HCT116 (cell line): Measurements from ENCODE around the gene FADS1. TPM values are rescaled to one million over a fixed set of nuclear protein-coding genes. Genes with fewer than 3 reads are reported as not detected.

Experiments
- ATAC-seq: fragments of 200-7000 bp; cut with Tn5 transposase; 2 replicates; pipeline ENCODE4 v1.9.1; 2020; ENCODE audit warnings: mild to moderate bottlenecking, moderate library complexity
- BruUV-seq: library from RNA; stranded (reverse); fragments of 400-500 nt; replicated peaks from 2 replicates; lab custom pipeline; 2021; lab: Mats Ljungman, UMichigan
- CTCF ChIA-PET: fragments of 300-600 bp; sonication (Branson Sonifier 250); formaldehyde crosslinking; loops from one replicate; lab custom pipeline; 2021; ENCODE audit warnings: antibody characterized with exemption; lab: Charles Lee
- POLR2A ChIA-PET: fragments of 300-600, 350-600 bp; sonication (Branson Sonifier 250); formaldehyde crosslinking; loops from one replicate; lab custom pipeline; 2021; ENCODE audit warnings: antibody characterized with exemption; lab: Charles Lee
- RAD21 ChIA-PET, 2 experiments: fragments of 300-600 bp; sonication (Branson Sonifier 250); formaldehyde crosslinking; loops; one replicate each; lab custom pipeline; 2023; ENCODE audit warnings: low total read pairs in 2 of 2; ENCODE audit not compliant: uncharacterized antibody in 2 of 2, unreplicated experiment in 2 of 2, low non-redundant PET in 1 of 2; lab: Charles Lee
- DNase-seq: peaks from one replicate; pipeline ENCODE4 v3.0.0-alpha.2; 2010; ENCODE audit warnings: low read depth, low spot score
- H2AFZ ChIP-seq: fragments of 200-600 bp; shearing (Covaris generic), sonication (generic); 2 replicates; pipeline ENCODE4 v1.6.1; 2017; ENCODE audit warnings: low read depth, mixed run types, mixed read lengths, antibody characterized with exemption, low read length; ENCODE audit not compliant: poor library complexity, severe bottlenecking
- H3K27ac ChIP-seq: 2 replicates; pipeline ENCODE4 v1.5.1; 2012; ENCODE audit warnings: low read depth, low read length
- H3K27me3 ChIP-seq: fragments of 200-600 bp; sonication (generic); 2 replicates; pipeline ENCODE4 v1.6.1; 2016; ENCODE audit warnings: mixed run types, low read length, mixed read lengths; ENCODE audit not compliant: insufficient read depth
- H3K36me3 ChIP-seq, 2 experiments: fragments of 200-500 bp in 1 of 2; fragments of 200-600 bp in 1 of 2; sonication (Bioruptor generic) in 1 of 2; sonication (generic) in 1 of 2; 2 replicates each; pipeline versions ENCODE4 v1.5.1 to v1.6.1; 2014 to 2016; ENCODE audit warnings: low read length in 2 of 2, inconsistent platforms in 1 of 2, mixed read lengths in 1 of 2, mixed run types in 1 of 2; ENCODE audit not compliant: insufficient read depth in 2 of 2, control insufficient read depth in 1 of 2
- H3K4me1 ChIP-seq, 2 experiments: fragments of 200-600 bp in 1 of 2; sonication (generic) in 1 of 2; 2 replicates each; pipeline versions ENCODE4 v1.5.1 to v1.6.1; 2012 to 2017; ENCODE audit warnings: low read length in 2 of 2, inconsistent platforms in 1 of 2, mild to moderate bottlenecking in 1 of 2, mixed read lengths in 1 of 2, mixed run types in 1 of 2, moderate library complexity in 1 of 2; ENCODE audit not compliant: insufficient read depth in 2 of 2, control insufficient read depth in 1 of 2
- H3K4me2 ChIP-seq: fragments of 200-600 bp; sonication (generic); 2 replicates; pipeline ENCODE4 v1.6.1; 2017; ENCODE audit warnings: mixed run types, low read length, mixed read lengths
- H3K4me3 ChIP-seq, 2 experiments: fragments of 200-600 bp in 1 of 2; sonication (generic) in 1 of 2; replicated peaks in 1 of 2; 2 replicates each; pipeline ENCODE4 v1.5.1; 2011 to 2016; ENCODE audit warnings: low read length in 2 of 2, control low read depth in 1 of 2, low read depth in 1 of 2, mild to moderate bottlenecking in 1 of 2, mixed read lengths in 1 of 2, mixed run types in 1 of 2
- H3K79me2 ChIP-seq: fragments of 200-600 bp; sonication (generic); 2 replicates; pipeline ENCODE4 v1.6.1; 2017; ENCODE audit warnings: mild to moderate bottlenecking, mixed run types, low read length, moderate library complexity, mixed read lengths; ENCODE audit not compliant: insufficient read depth
- H3K9ac ChIP-seq: fragments of 200-600 bp; sonication (generic); 2 replicates; pipeline ENCODE4 v1.6.1; 2016; ENCODE audit warnings: low read length, mixed read lengths
- H3K9me2 ChIP-seq: fragments of 200-600 bp; sonication (generic), shearing (Covaris generic); 2 replicates; pipeline ENCODE4 v1.6.1; 2017; ENCODE audit warnings: mixed run types, mild to moderate bottlenecking, moderate library complexity; ENCODE audit not compliant: insufficient read depth
- H3K9me3 ChIP-seq, 2 experiments: fragments of 200-500 bp in 1 of 2; fragments of 200-600 bp in 1 of 2; sonication (Bioruptor generic) in 1 of 2; sonication (generic) in 1 of 2; 2 replicates each; pipeline ENCODE4 v1.6.1; 2014 to 2017; ENCODE audit warnings: low read length in 2 of 2, mixed read lengths in 2 of 2, inconsistent platforms in 1 of 2, low read depth in 1 of 2, mild to moderate bottlenecking in 1 of 2, mixed run types in 1 of 2, moderate library complexity in 1 of 2; ENCODE audit not compliant: control insufficient read depth in 1 of 2, insufficient read depth in 1 of 2
- H4K20me1 ChIP-seq: fragments of 200-600 bp; sonication (generic), shearing (Covaris generic); 2 replicates; pipeline ENCODE4 v1.6.1; 2017; ENCODE audit warnings: mixed run types, mild to moderate bottlenecking, moderate library complexity; ENCODE audit not compliant: insufficient read depth
- ATF3 ChIP-seq: IDR thresholded peaks from 2 replicates; pipeline ENCODE4 v1.6.1; 2012
- CBX3 ChIP-seq: IDR thresholded peaks from 2 replicates; pipeline ENCODE4 v1.6.1; 2012; ENCODE audit warnings: low read depth
- CEBPB ChIP-seq: IDR thresholded peaks from 2 replicates; pipeline ENCODE4 v1.6.1; 2012; ENCODE audit warnings: low read depth
- EZH2 ChIP-seq: fragments of 200-600 bp; sonication (generic); IDR thresholded peaks from 2 replicates; pipeline ENCODE4 v1.6.1; 2017; ENCODE audit warnings: antibody characterized with exemption, mixed run types
- EZH2phosphoT487 ChIP-seq: fragments of 200-600 bp; IDR thresholded peaks from 2 replicates; pipeline ENCODE4 v1.6.1; 2018; ENCODE audit warnings: antibody characterized with exemption, borderline replicate concordance
- FOSL1 ChIP-seq: IDR thresholded peaks from 2 replicates; pipeline ENCODE4 v1.6.1; 2012; ENCODE audit warnings: low read depth
- JUND ChIP-seq: IDR thresholded peaks from 2 replicates; pipeline ENCODE4 v1.6.1; 2012
- MAX ChIP-seq: IDR thresholded peaks from 2 replicates; pipeline ENCODE4 v1.6.1; 2012
- POLR2A ChIP-seq: IDR thresholded peaks from 2 replicates; pipeline ENCODE4 v1.7.0; 2011; ENCODE audit warnings: borderline replicate concordance; ENCODE audit not compliant: insufficient read depth, insufficient read length; ENCODE audit errors: extremely low read depth
- POLR2AphosphoS5 ChIP-seq: IDR thresholded peaks from 2 replicates; pipeline ENCODE4 v1.6.1; 2011; ENCODE audit warnings: mild to moderate bottlenecking, low read depth, low read length, moderate library complexity
- RAD21 ChIP-seq: IDR thresholded peaks from 2 replicates; pipeline ENCODE4 v1.6.1; 2012; ENCODE audit warnings: low read depth, mild to moderate bottlenecking
- SIN3A ChIP-seq: IDR thresholded peaks from 2 replicates; pipeline ENCODE4 v1.6.1; 2012; ENCODE audit warnings: low read depth
- SP1 ChIP-seq: IDR thresholded peaks from 2 replicates; pipeline ENCODE4 v1.6.1; 2012; ENCODE audit warnings: low read depth
- SRF ChIP-seq: IDR thresholded peaks from 2 replicates; pipeline ENCODE4 v1.6.1; 2012; ENCODE audit warnings: low read depth
- TCF7L2 ChIP-seq: IDR thresholded peaks from 2 replicates; pipeline ENCODE4 v1.7.0; 2011; ENCODE audit warnings: borderline replicate concordance, inconsistent platforms; ENCODE audit not compliant: insufficient read depth, insufficient read length; ENCODE audit errors: extremely low read depth
- YY1 ChIP-seq: IDR thresholded peaks from 2 replicates; pipeline ENCODE4 v1.6.1; 2011; ENCODE audit warnings: low read length, low read depth, moderate library complexity, mild to moderate bottlenecking; ENCODE audit not compliant: insufficient replicate concordance; ENCODE audit errors: extremely low read depth
- ZFX ChIP-seq: fragments of 450-650 bp; IDR thresholded peaks from 2 replicates; pipeline ENCODE4 v1.6.1; 2017
- ZNF274 ChIP-seq: fragments of 200-500 bp; sonication (Bioruptor generic); IDR thresholded peaks from 2 replicates; pipeline ENCODE4 v1.6.1; 2014; ENCODE audit warnings: mild to moderate bottlenecking, low read depth, low read length, inconsistent platforms
- intact Hi-C: fragments of 100-400 bp; cut with micrococcal nuclease; formaldehyde crosslinking; loops from 2 replicates; pipeline ENCODE4 v1.10.0; 2022
- total RNA-seq: library from RNA; stranded (reverse); gene quantifications from one replicate; pipeline ENCODE4 v1.2.1, GENCODE V29; 2021; ENCODE audit not compliant: unreplicated experiment
- TF ChIP-seq, protein P1 (sequence below): IDR thresholded peaks from 2 replicates; pipeline ENCODE4 v1.6.1; 2011; ENCODE audit warnings: mild to moderate bottlenecking, low read length, moderate library complexity; ENCODE audit not compliant: insufficient replicate concordance; ENCODE audit errors: extremely low read depth

FADS1 gene
- total RNA-seq, 1 experiment from 2014 or later: 56.6 TPM

- H2AFZ ChIP-seq: no peak overlapping the region
- no peaks in the 10 kb centered on the region for H3K27me3 ChIP-seq
- no TSS peak for BruUV-seq
- no peak overlapping the region for H3K4me3 ChIP-seq
- no peak overlapping the region for H3K9ac ChIP-seq
- no peaks in the 10 kb centered on the region for H4K20me1 ChIP-seq
- POLR2A ChIA-PET: no interaction called here
- RAD21 ChIA-PET: no interaction called here
- no peaks in the 10 kb centered on the region for H3K9me2 ChIP-seq
- CTCF ChIA-PET: interaction anchor here (1.7 kb wide), 1 partner anchor 36 kb away, joined by 5 read pairs; no protein-coding TSS in a partner anchor
- no peaks in the 10 kb centered on the region for H3K9me3 ChIP-seq
- no peaks in the 10 kb centered on the region for H3K4me1 ChIP-seq
- no peak overlapping the region for H3K27ac ChIP-seq
- peaks cover 12 to 33% of the 10 kb centered on the region in 2 experiments; a peak in 3 of 4 replicates for H3K36me3 ChIP-seq
- no peak overlapping the region for H3K4me2 ChIP-seq
- no peak for ATAC-seq
- DNase-seq: no peak
- no peaks in the 10 kb centered on the region for H3K79me2 ChIP-seq
- TF ChIP-seq ZNF274 (no peak), TCF7L2 (no peak), JUND (no peak), SIN3A (no peak), MAX (no peak), YY1 (no peak), EZH2 (no peak), ZFX (no peak), SP1 (no peak), SRF (no peak), POLR2AphosphoS5 (no peak), CEBPB (no peak), RAD21 (no peak), FOSL1 (no peak), ATF3 (no peak), POLR2A (no peak), EZH2phosphoT487 (no peak), CBX3 (no peak)
- TF ChIP-seq, protein P1, sequence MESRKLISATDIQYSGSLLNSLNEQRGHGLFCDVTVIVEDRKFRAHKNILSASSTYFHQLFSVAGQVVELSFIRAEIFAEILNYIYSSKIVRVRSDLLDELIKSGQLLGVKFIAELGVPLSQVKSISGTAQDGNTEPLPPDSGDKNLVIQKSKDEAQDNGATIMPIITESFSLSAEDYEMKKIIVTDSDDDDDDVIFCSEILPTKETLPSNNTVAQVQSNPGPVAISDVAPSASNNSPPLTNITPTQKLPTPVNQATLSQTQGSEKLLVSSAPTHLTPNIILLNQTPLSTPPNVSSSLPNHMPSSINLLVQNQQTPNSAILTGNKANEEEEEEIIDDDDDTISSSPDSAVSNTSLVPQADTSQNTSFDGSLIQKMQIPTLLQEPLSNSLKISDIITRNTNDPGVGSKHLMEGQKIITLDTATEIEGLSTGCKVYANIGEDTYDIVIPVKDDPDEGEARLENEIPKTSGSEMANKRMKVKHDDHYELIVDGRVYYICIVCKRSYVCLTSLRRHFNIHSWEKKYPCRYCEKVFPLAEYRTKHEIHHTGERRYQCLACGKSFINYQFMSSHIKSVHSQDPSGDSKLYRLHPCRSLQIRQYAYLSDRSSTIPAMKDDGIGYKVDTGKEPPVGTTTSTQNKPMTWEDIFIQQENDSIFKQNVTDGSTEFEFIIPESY: no peak
- intact Hi-C loops: no loop called here
These were observed 32.9 kb downstream of the FADS1 start for GRCh38 chr11:61783717-61784505.
